Peyer's patch (tissue), 4 donors: Measurements from ENCODE around the gene SLC16A13. TPM values are rescaled to one million over a fixed set of nuclear protein-coding genes. Genes with fewer than 3 reads are reported as not detected.

Experiments
- DNase-seq, 3 donors: peaks; one replicate each; pipeline ENCODE4 v3.0.0-alpha.2; 2017 to 2019
- H3K27ac ChIP-seq, 4 donors: fragments of 200-600 bp; sonication (generic); one replicate each; pipeline ENCODE4 v1.5.1; 2016 to 2019
- H3K27me3 ChIP-seq, 2 donors: fragments of 200-600 bp; sonication (generic); one replicate each; pipeline ENCODE4 v1.5.1; 2019
- H3K36me3 ChIP-seq, 3 donors: fragments of 200-600 bp; sonication (generic); one replicate each; pipeline ENCODE4 v1.5.1; 2016 to 2019
- H3K4me1 ChIP-seq, 4 donors: fragments of 200-600 bp; sonication (generic); one replicate each; pipeline ENCODE4 v1.5.1; 2016 to 2019
- H3K4me3 ChIP-seq, 4 donors: fragments of 200-600 bp; sonication (generic); 1 replicate in 3 of 4; 2 replicates in 1 of 4; pipeline ENCODE4 v1.5.1; 2016 to 2019; ENCODE audit warnings: mild to moderate bottlenecking in 1 of 4
- H3K9me3 ChIP-seq, 4 donors: fragments of 200-600 bp; sonication (generic); one replicate each; pipeline ENCODE4 v1.5.1; 2016 to 2019; ENCODE audit warnings: mild to moderate bottlenecking in 1 of 4
- CTCF ChIP-seq, 6 experiments: fragments of 450-650 bp in 4 of 6; fragments of 200-600 bp in 2 of 6; sonication (generic) in 1 of 6; IDR thresholded peaks; one replicate each; pipeline ENCODE4 v1.5.1; 2017 to 2019; ENCODE audit warnings: antibody characterized with exemption in 6 of 6, mild to moderate bottlenecking in 3 of 6, moderate library complexity in 1 of 6
- POLR2A ChIP-seq, 2 donors: fragments of 450-650 bp; IDR thresholded peaks; one replicate each; pipeline ENCODE4 v1.5.1; 2017; ENCODE audit warnings: antibody characterized with exemption in 2 of 2, mild to moderate bottlenecking in 2 of 2, moderate library complexity in 2 of 2
- total RNA-seq, 4 donors: library from RNA; depleted of rRNA; stranded (reverse); fragments of >200 nt; gene quantifications; one replicate each; pipeline ENCODE4 v1.1.0, GENCODE V29; 2016

The SLC16A13 gene
- total RNA-seq, 4 donors from 2014 or later = 7.5 to 16.4 (median 8.8) TPM

- peak in 4 of 6 experiments; percentile 32 to 44 (median 36) for TF ChIP-seq CTCF (IDR thresholded peaks at IDR 0.05)
- TF ChIP-seq POLR2A (IDR thresholded peaks at IDR 0.05) = no peak
- DNase-seq = peak in 1 of 3 donors; percentile 65
- H3K27ac ChIP-seq = no peak overlapping the region
Measured at GRCh38 chr17:7001318-7001961, 34.4 kb upstream of the SLC16A13 start.

GRCh38 chr17:7002288-7003047 lies 33.3 kb upstream of the SLC16A13 start:
- peaks cover 0 to 59% (median 0%) of the 10 kb centered on the region in 3 donors for H3K36me3 ChIP-seq
- DNase-seq = no peak

More at GRCh38 chr17:7001318-7001961, 34.4 kb upstream of the SLC16A13 start:
- Histone ChIP-seq H3K4me3 (no peak overlapping the region), H3K4me1 (peaks cover 0 to 1% (median 0%) of the 10 kb centered on the region in 4 donors), H3K36me3 (peaks cover 0 to 65% (median 0%) of the 10 kb centered on the region in 3 donors), H3K9me3 (no peaks in the 10 kb centered on the region), H3K27me3 (no peaks in the 10 kb centered on the region)

DNA sequence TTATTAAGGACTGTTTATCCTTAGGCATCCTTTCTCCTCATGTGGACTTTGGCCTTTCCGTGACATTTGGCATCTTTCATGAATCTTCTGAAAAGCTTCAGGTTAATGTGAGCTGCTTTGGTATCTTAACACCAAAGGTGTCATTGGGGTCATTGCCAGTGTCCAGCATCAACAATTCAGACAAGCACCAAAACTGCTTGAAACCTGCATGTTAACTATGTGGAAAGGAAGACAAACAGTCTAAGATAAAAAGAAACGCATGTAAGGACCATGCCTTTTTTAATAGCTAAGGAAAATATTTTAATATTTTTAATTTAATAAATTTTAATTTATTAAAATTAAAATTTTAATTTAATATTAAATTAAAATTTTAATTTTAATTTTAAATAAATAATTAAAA lies 32.1 kb upstream of the SLC16A13 start:
- no peak for DNase-seq
- Histone ChIP-seq H3K36me3 (peaks cover 0 to 52% (median 0%) of the 10 kb centered on the region in 3 donors), H3K4me1 (no peaks in the 10 kb centered on the region), H3K4me3 (no peak overlapping the region), H3K27ac (no peak overlapping the region), H3K27me3 (no peaks in the 10 kb centered on the region), H3K9me3 (no peaks in the 10 kb centered on the region)
- TF ChIP-seq POLR2A (IDR thresholded peaks at IDR 0.05) (no peak), CTCF (IDR thresholded peaks at IDR 0.05) (no peak)

More at GRCh38 chr17:7002288-7003047, 33.3 kb upstream of the SLC16A13 start:
- H3K27me3 ChIP-seq = no peaks in the 10 kb centered on the region
- H3K27ac ChIP-seq = no peak overlapping the region
- H3K4me3 ChIP-seq = no peak overlapping the region
- no peaks in the 10 kb centered on the region for H3K9me3 ChIP-seq
- H3K4me1 ChIP-seq = no peaks in the 10 kb centered on the region
- TF ChIP-seq CTCF (IDR thresholded peaks at IDR 0.05) (no peak), POLR2A (IDR thresholded peaks at IDR 0.05) (no peak)

GRCh38 chr17:7004398-7005253 lies 31.2 kb upstream of the SLC16A13 start:
- H3K27ac ChIP-seq = no peak overlapping the region
- TF ChIP-seq CTCF (IDR thresholded peaks at IDR 0.05) (peak; percentile 35 to 87 (median 77)), POLR2A (IDR thresholded peaks at IDR 0.05) (no peak)
- H3K4me3 ChIP-seq = no peak overlapping the region
- H3K4me1 ChIP-seq = peaks cover 0 to 7% (median 0%) of the 10 kb centered on the region in 4 donors
- peaks cover 0 to 48% (median 0%) of the 10 kb centered on the region in 3 donors for H3K36me3 ChIP-seq
- H3K27me3 ChIP-seq = no peaks in the 10 kb centered on the region
- DNase-seq = peak in 1 of 3 donors; percentile 56
- no peaks in the 10 kb centered on the region for H3K9me3 ChIP-seq

DNA sequence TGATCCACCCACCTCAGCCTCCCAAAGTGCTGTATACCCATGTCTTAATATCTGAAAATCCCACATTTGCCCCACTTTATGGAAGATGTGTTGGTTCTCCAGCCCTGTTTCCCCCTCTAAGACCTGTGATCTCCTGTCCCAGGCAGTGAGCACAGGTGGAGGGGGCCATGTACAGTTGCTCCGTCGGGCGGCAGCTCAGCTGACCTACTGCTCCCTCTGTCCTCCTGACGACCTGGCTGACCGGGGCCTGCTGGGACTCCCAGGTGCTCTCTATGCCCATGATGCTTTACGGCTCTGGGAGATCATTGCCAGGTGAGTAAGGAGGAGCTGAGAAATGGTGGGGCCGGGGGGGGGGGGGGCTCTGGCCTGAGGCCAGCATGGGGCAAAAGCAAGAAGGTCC lies 30.1 kb upstream of the SLC16A13 start:
- no peaks in the 10 kb centered on the region for H3K27me3 ChIP-seq
- H3K9me3 ChIP-seq = no peaks in the 10 kb centered on the region

More for the DNA sequence above, 30.1 kb upstream of the SLC16A13 start:
- TF ChIP-seq CTCF (IDR thresholded peaks at IDR 0.05) = no peak
- no peak for TF ChIP-seq POLR2A (IDR thresholded peaks at IDR 0.05)
- Histone ChIP-seq H3K4me3 (no peak overlapping the region), H3K27ac (no peak overlapping the region), H3K36me3 (peaks cover 0 to 40% (median 0%) of the 10 kb centered on the region in 3 donors), H3K4me1 (peaks cover under 1 to 15% (median 3%) of the 10 kb centered on the region in 4 donors)
- DNase-seq = no peak
